HL-60 (cell line): ENCODE results near the gene SMARCAD1.

ENCODE experiments used
- GABPA ChIP-seq: IDR thresholded peaks from 2 replicates; pipeline ENCODE4 v1.6.1; 2012; ENCODE audit warnings: low read depth
- POLR2AphosphoS5 ChIP-seq: IDR thresholded peaks from 2 replicates; pipeline ENCODE4 v1.6.1; 2012; ENCODE audit warnings: low read depth
- TF ChIP-seq, protein P1 (sequence below): IDR thresholded peaks from one replicate; pipeline ENCODE4 v1.5.1; 2011; ENCODE audit warnings: low read length, control low read depth, inconsistent platforms; ENCODE audit not compliant: insufficient read depth
- TF ChIP-seq, protein P2 (sequence below): IDR thresholded peaks from 2 replicates; pipeline ENCODE4 v1.6.1; 2012; ENCODE audit warnings: low read depth; ENCODE audit not compliant: insufficient replicate concordance

DNA sequence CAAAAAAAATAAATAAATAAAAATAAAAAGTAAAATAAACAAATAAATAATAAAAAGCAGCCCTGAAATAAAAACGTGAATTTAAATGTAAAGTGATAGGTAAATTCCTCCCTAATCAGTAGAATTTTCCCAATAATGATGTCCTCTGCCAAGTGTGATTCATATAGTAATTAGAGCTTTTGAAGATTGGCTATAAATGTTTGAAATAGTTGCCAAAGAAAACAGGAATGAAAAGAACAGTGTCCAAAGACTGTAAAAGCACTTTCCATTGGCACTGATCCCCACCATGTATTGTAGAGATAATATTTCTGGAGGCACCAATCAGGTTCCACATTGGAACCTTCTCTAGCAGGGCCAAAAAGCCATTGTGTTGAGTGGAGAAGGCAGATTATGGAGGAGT, 25.9 kb upstream of the SMARCAD1 start:
- TF ChIP-seq, protein P1, sequence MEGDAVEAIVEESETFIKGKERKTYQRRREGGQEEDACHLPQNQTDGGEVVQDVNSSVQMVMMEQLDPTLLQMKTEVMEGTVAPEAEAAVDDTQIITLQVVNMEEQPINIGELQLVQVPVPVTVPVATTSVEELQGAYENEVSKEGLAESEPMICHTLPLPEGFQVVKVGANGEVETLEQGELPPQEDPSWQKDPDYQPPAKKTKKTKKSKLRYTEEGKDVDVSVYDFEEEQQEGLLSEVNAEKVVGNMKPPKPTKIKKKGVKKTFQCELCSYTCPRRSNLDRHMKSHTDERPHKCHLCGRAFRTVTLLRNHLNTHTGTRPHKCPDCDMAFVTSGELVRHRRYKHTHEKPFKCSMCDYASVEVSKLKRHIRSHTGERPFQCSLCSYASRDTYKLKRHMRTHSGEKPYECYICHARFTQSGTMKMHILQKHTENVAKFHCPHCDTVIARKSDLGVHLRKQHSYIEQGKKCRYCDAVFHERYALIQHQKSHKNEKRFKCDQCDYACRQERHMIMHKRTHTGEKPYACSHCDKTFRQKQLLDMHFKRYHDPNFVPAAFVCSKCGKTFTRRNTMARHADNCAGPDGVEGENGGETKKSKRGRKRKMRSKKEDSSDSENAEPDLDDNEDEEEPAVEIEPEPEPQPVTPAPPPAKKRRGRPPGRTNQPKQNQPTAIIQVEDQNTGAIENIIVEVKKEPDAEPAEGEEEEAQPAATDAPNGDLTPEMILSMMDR, result no peak
- TF ChIP-seq POLR2AphosphoS5, result no peak
- TF ChIP-seq, protein P2, sequence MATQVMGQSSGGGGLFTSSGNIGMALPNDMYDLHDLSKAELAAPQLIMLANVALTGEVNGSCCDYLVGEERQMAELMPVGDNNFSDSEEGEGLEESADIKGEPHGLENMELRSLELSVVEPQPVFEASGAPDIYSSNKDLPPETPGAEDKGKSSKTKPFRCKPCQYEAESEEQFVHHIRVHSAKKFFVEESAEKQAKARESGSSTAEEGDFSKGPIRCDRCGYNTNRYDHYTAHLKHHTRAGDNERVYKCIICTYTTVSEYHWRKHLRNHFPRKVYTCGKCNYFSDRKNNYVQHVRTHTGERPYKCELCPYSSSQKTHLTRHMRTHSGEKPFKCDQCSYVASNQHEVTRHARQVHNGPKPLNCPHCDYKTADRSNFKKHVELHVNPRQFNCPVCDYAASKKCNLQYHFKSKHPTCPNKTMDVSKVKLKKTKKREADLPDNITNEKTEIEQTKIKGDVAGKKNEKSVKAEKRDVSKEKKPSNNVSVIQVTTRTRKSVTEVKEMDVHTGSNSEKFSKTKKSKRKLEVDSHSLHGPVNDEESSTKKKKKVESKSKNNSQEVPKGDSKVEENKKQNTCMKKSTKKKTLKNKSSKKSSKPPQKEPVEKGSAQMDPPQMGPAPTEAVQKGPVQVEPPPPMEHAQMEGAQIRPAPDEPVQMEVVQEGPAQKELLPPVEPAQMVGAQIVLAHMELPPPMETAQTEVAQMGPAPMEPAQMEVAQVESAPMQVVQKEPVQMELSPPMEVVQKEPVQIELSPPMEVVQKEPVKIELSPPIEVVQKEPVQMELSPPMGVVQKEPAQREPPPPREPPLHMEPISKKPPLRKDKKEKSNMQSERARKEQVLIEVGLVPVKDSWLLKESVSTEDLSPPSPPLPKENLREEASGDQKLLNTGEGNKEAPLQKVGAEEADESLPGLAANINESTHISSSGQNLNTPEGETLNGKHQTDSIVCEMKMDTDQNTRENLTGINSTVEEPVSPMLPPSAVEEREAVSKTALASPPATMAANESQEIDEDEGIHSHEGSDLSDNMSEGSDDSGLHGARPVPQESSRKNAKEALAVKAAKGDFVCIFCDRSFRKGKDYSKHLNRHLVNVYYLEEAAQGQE, result no peak
- TF ChIP-seq GABPA, result no peak
